ENCODE results near the gene GBX2. TPM values are rescaled to one million over a fixed set of nuclear protein-coding genes. Genes with fewer than 3 reads are reported as not detected.

The GBX2 gene
- total and polyA plus RNA-seq, 2 of the 8 experiments (the other 6 are each of a cell fraction or from before 2014, with no cell fraction given), result 0.38 to 0.89 TPM

- no peak overlapping the region for H2AFZ ChIP-seq (ENCODE audit: low read length)
- POLR2A ChIA-PET (ENCODE audit: partially characterized antibody), result interaction anchor here (0.9 to 1.8 kb wide), 4 partner anchors 9 to 61 kb away, joined by 3 to 7 read pairs (median 6); partner anchors contain the start of gene GBX2
- FAIRE-seq, result no peak
- no peak for TF ChIP-seq POLR2A (IDR thresholded peaks at IDR 0.05; ENCODE audit: control extremely low read depth in 1 of 2, low read depth in 2 of 2, low read length in 2 of 2)
- TF ChIP-seq SIN3A (conservative IDR thresholded peaks at IDR 0.05 in 1 of 2, IDR thresholded peaks at IDR 0.05 in 1 of 2; ENCODE audit: low read depth in 1 of 2, low read length in 2 of 2), result 0 out of 4 replicates have a peak, but pooled peaks of 1 of the 2 experiments have one; percentile 43
- peak; percentile 79 for TF ChIP-seq CEBPB (IDR thresholded peaks at IDR 0.05; ENCODE audit: low read depth, low read length)
- no peak for TF ChIP-seq MAFK (IDR thresholded peaks at IDR 0.05; ENCODE audit: low read depth, low read length)
- TF ChIP-seq SUZ12 (IDR thresholded peaks at IDR 0.05; ENCODE audit: low read length), result no peak
- TF ChIP-seq TAF7 (optimal IDR thresholded peaks at IDR 0.05; ENCODE audit: borderline replicate concordance, low read depth, low read length), result peak; percentile 6
- TF ChIP-seq NANOG (IDR thresholded peaks at IDR 0.05; ENCODE audit: insufficient read depth, low read depth, low read length, poor library complexity, severe bottlenecking), result no peak
- TF ChIP-seq TAF1 (IDR thresholded peaks at IDR 0.05; ENCODE audit: low read depth, low read length), result no peak
- no peak for TF ChIP-seq HDAC6 (IDR thresholded peaks at IDR 0.05; ENCODE audit: low read depth, low read length)
- peak; percentile 69; the same call in 1 of the 2 replicates for TF ChIP-seq BACH1 (IDR thresholded peaks at IDR 0.05; ENCODE audit: low read length)
- TF ChIP-seq CREB1 (IDR thresholded peaks at IDR 0.05), result peak; percentile 46; the same call in 1 of the 2 replicates
- TF ChIP-seq KDM4A (IDR thresholded peaks at IDR 0.05; ENCODE audit: low read depth, low read length, severe bottlenecking), result no peak
- no peak; a peak in 2 of 4 replicates for TF ChIP-seq HDAC2 (IDR thresholded peaks at IDR 0.05; ENCODE audit: borderline replicate concordance in 1 of 2, low read depth in 2 of 2, low read length in 2 of 2)
- TF ChIP-seq ASH2L (IDR thresholded peaks at IDR 0.05; ENCODE audit: low read length), result no peak
Measured at GRCh38 chr2:236177604-236177966, 9.4 kb upstream of the GBX2 start.

More at GRCh38 chr2:236177604-236177966, 9.4 kb upstream of the GBX2 start:
- H2BK12ac ChIP-seq (ENCODE audit: low read depth, low read length), result no peak overlapping the region
- H3K14ac ChIP-seq (ENCODE audit: insufficient read length), result no peak overlapping the region
- H3K27ac ChIP-seq (ENCODE audit: low read depth, low read length), result no peak overlapping the region
- WGBS, 2 experiments (ENCODE audit: extremely low coverage in 1 of 2, insufficient coverage in 1 of 2, insufficient read length in 1 of 2, insufficient replicate concordance in 2 of 2, low coverage in 1 of 2, low lambda C conversion rate in 2 of 2, missing lambda C conversion rate in 1 of 2), result 14% methylated on average over 20 of the region's 20 CpGs; no CpG with 5 or more reads in 1 of the 2 experiments
- H3K79me2 ChIP-seq (ENCODE audit: control insufficient read depth in 1 of 2, insufficient read depth in 2 of 2, low read length in 2 of 2), result no peaks in the 10 kb centered on the region
- DNase-seq (ENCODE audit: low read depth in 1 of 2, low spot score in 2 of 2), result peak in 1 of 2 experiments; percentile 91
- H4K20me1 ChIP-seq (replicated peaks in 1 of 2; ENCODE audit: control insufficient read depth in 1 of 2, insufficient read depth in 2 of 2, low read length in 2 of 2), result peaks cover 8 to 14% of the 10 kb centered on the region in 2 experiments
- peak overlapping the region; percentile 64 to 81 for H3K4me2 ChIP-seq (ENCODE audit: insufficient read depth in 1 of 2, low read depth in 2 of 2, low read length in 2 of 2)
- CTCF ChIA-PET (ENCODE audit: partially characterized antibody), result interaction anchor here (0.6 to 9.4 kb wide), 69 partner anchors 9 to 1046 kb away, joined by 3 to 87 read pairs (median 5); partner anchors contain the start of gene GBX2
- peaks cover 0 to 2% (median 0%) of the 10 kb centered on the region in 4 experiments; a peak in 1 of 8 replicates for H3K36me3 ChIP-seq (ENCODE audit: control insufficient read depth in 2 of 4, insufficient read depth in 4 of 4, low read length in 3 of 4)
- no peak overlapping the region for H2AK5ac ChIP-seq (ENCODE audit: low read depth, low read length)
- H3K23ac ChIP-seq (ENCODE audit: insufficient read length), result no peak overlapping the region
- no peak overlapping the region for H2BK15ac ChIP-seq (ENCODE audit: low read length)
- H3K4me1 ChIP-seq (replicated peaks in 1 of 4; ENCODE audit: control insufficient read depth in 3 of 4, insufficient read depth in 4 of 4, low read length in 3 of 4), result peaks cover 11 to 32% (median 18%) of the 10 kb centered on the region in 4 experiments
- peaks cover 47 to 73% (median 64%) of the 10 kb centered on the region in 4 experiments for H3K27me3 ChIP-seq (replicated peaks in 1 of 4; ENCODE audit: control insufficient read depth in 3 of 4, extremely low read depth in 1 of 4, insufficient read depth in 3 of 4, low read length in 3 of 4)
- H3K9ac ChIP-seq (replicated peaks in 1 of 4; ENCODE audit: extremely low read depth in 1 of 4, low read depth in 3 of 4, low read length in 3 of 4), result no peak overlapping the region
- no peaks in the 10 kb centered on the region for H3K9me3 ChIP-seq (ENCODE audit: insufficient read depth in 2 of 2, low read depth in 1 of 2, low read length in 1 of 2)
- no peak overlapping the region for H4K5ac ChIP-seq (ENCODE audit: insufficient read length, low read depth, low read length)
- no peaks in the 10 kb centered on the region for H3K79me1 ChIP-seq (ENCODE audit: low read depth, low read length)
- H2BK20ac ChIP-seq (ENCODE audit: low read length), result no peak overlapping the region
- H3K4me3 ChIP-seq (ENCODE audit: extremely low read depth in 1 of 4, insufficient read depth in 2 of 4, low read depth in 3 of 4, low read length in 4 of 4), result peak overlapping the region in 1 of 4 experiments; percentile 59; a peak in 3 of 8 replicates
- no peak overlapping the region for H3K4ac ChIP-seq (replicated peaks; ENCODE audit: insufficient read length, low read depth, low read length)
- H4K8ac ChIP-seq (ENCODE audit: extremely low read depth, insufficient read depth, low read length), result no peak overlapping the region
- peaks cover 8% of the 10 kb centered on the region; the same call in 1 of the 2 replicates for H3K23me2 ChIP-seq (ENCODE audit: low read depth, low read length)
- no peak overlapping the region for H2BK5ac ChIP-seq (ENCODE audit: low read depth, low read length)
- no peak overlapping the region for H2BK120ac ChIP-seq (replicated peaks; ENCODE audit: low read depth, low read length)
- no peak overlapping the region for H3K56ac ChIP-seq (replicated peaks; ENCODE audit: insufficient read length, low read depth, low read length)
- H3K18ac ChIP-seq (ENCODE audit: extremely low read depth, low read length), result peak overlapping the region; percentile 48; the same call in 1 of the 2 replicates
- no peak overlapping the region for H4K91ac ChIP-seq (replicated peaks; ENCODE audit: insufficient read length, low read length)

Data from H1 (cell line).